ENCODE measurements around the gene CHMP3. TPM values are rescaled to one million over a fixed set of nuclear protein-coding genes. Genes with fewer than 3 reads are reported as not detected.
"Not testable (repeated sequence)": the region's sequence is repeated elsewhere in the genome, so short reads cannot be mapped to it uniquely, and the experiment has no call there.

The CHMP3 gene
- total and polyA plus RNA-seq, 2 of the 8 experiments (the other 6 are each of a cell fraction or from before 2014, with no cell fraction given), result 11.7 to 21.9 TPM

DNA sequence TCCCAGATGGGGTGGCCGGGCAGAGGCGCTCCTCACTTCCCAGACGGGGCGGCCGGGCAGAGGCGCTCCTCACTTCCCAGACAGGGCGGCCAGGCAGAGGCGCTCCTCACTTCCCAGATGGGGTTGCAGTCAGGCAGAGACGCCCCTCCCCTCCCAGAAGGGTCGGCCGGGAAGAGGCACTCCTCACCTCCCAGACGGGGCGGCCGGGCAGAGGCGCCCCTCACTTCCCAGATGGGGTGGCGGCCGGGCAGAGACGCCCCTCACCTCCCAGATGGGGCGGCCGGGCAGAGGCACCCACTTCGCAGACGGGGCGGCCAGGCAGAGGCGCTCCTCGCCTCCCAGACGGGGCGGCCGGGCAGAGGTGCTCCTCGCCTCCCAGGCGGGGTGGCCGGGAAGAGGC, 13.8 kb downstream of the CHMP3 start:
- H3K79me1 ChIP-seq (ENCODE audit: low read depth, low read length); CTCF ChIA-PET (ENCODE audit: partially characterized antibody); DNase-seq (ENCODE audit: low read depth in 1 of 2, low spot score in 2 of 2); H3K18ac ChIP-seq (ENCODE audit: extremely low read depth, low read length); POLR2A ChIA-PET (ENCODE audit: partially characterized antibody); H3K23me2 ChIP-seq (ENCODE audit: low read depth, low read length); H3K4ac ChIP-seq (replicated peaks; ENCODE audit: insufficient read length, low read depth, low read length); H2AFZ ChIP-seq (ENCODE audit: low read length); H2BK5ac ChIP-seq (ENCODE audit: low read depth, low read length); H3K14ac ChIP-seq (ENCODE audit: insufficient read length); H3K4me1 ChIP-seq (replicated peaks in 1 of 4; ENCODE audit: control insufficient read depth in 3 of 4, insufficient read depth in 4 of 4, low read length in 3 of 4); H4K8ac ChIP-seq (ENCODE audit: extremely low read depth, insufficient read depth, low read length); H3K4me2 ChIP-seq (ENCODE audit: insufficient read depth in 1 of 2, low read depth in 2 of 2, low read length in 2 of 2); H4K5ac ChIP-seq (ENCODE audit: insufficient read length, low read depth, low read length); H2BK12ac ChIP-seq (ENCODE audit: low read depth, low read length); H3K9ac ChIP-seq (replicated peaks in 1 of 4; ENCODE audit: extremely low read depth in 1 of 4, low read depth in 3 of 4, low read length in 3 of 4); H4K91ac ChIP-seq (replicated peaks; ENCODE audit: insufficient read length, low read length); FAIRE-seq; H2BK15ac ChIP-seq (ENCODE audit: low read length); H3K4me3 ChIP-seq (ENCODE audit: extremely low read depth in 1 of 4, insufficient read depth in 2 of 4, low read depth in 3 of 4, low read length in 4 of 4); H2BK20ac ChIP-seq (ENCODE audit: low read length); H4K20me1 ChIP-seq (replicated peaks in 1 of 2; ENCODE audit: control insufficient read depth in 1 of 2, insufficient read depth in 2 of 2, low read length in 2 of 2); H2BK120ac ChIP-seq (replicated peaks; ENCODE audit: low read depth, low read length); H3K56ac ChIP-seq (replicated peaks; ENCODE audit: insufficient read length, low read depth, low read length); H3K23ac ChIP-seq (ENCODE audit: insufficient read length); H2AK5ac ChIP-seq (ENCODE audit: low read depth, low read length); H3K27ac ChIP-seq (ENCODE audit: low read depth, low read length); H3K27me3 ChIP-seq (replicated peaks in 1 of 4; ENCODE audit: control insufficient read depth in 3 of 4, extremely low read depth in 1 of 4, insufficient read depth in 3 of 4, low read length in 3 of 4): not testable (repeated sequence)
- peaks cover 0 to 14% of the 10 kb centered on the region in 2 experiments; a peak in 2 of 4 replicates for H3K79me2 ChIP-seq (ENCODE audit: control insufficient read depth in 1 of 2, insufficient read depth in 2 of 2, low read length in 2 of 2)
- H3K36me3 ChIP-seq (ENCODE audit: control insufficient read depth in 2 of 4, insufficient read depth in 4 of 4, low read length in 3 of 4), result peaks cover 0 to 43% (median 3%) of the 10 kb centered on the region in 4 experiments; a peak in 3 of 8 replicates
- H3K9me3 ChIP-seq (ENCODE audit: insufficient read depth in 2 of 2, low read depth in 1 of 2, low read length in 1 of 2), result peaks cover 26 to 50% of the 10 kb centered on the region in 2 experiments
- 91% methylated on average over 10 of the region's 31 CpGs; no CpG with 5 or more reads in 1 of the 2 experiments for WGBS, 2 experiments (ENCODE audit: extremely low coverage in 1 of 2, insufficient coverage in 1 of 2, insufficient read length in 1 of 2, insufficient replicate concordance in 2 of 2, low coverage in 1 of 2, low lambda C conversion rate in 2 of 2, missing lambda C conversion rate in 1 of 2)

- not testable (repeated sequence) for FAIRE-seq; H2BK15ac ChIP-seq (ENCODE audit: low read length)
Observed at GRCh38 chr2:86548913-86549396, 14.3 kb downstream of the CHMP3 start.

More at GRCh38 chr2:86548913-86549396, 14.3 kb downstream of the CHMP3 start:
- H3K14ac ChIP-seq (ENCODE audit: insufficient read length); H4K20me1 ChIP-seq (replicated peaks in 1 of 2; ENCODE audit: control insufficient read depth in 1 of 2, insufficient read depth in 2 of 2, low read length in 2 of 2); H2BK12ac ChIP-seq (ENCODE audit: low read depth, low read length); H3K4me3 ChIP-seq (ENCODE audit: extremely low read depth in 1 of 4, insufficient read depth in 2 of 4, low read depth in 3 of 4, low read length in 4 of 4); H3K23me2 ChIP-seq (ENCODE audit: low read depth, low read length); H2AK5ac ChIP-seq (ENCODE audit: low read depth, low read length); DNase-seq (ENCODE audit: low read depth in 1 of 2, low spot score in 2 of 2); H3K4me2 ChIP-seq (ENCODE audit: insufficient read depth in 1 of 2, low read depth in 2 of 2, low read length in 2 of 2); H3K9ac ChIP-seq (replicated peaks in 1 of 4; ENCODE audit: extremely low read depth in 1 of 4, low read depth in 3 of 4, low read length in 3 of 4); H3K4me1 ChIP-seq (replicated peaks in 1 of 4; ENCODE audit: control insufficient read depth in 3 of 4, insufficient read depth in 4 of 4, low read length in 3 of 4); H3K23ac ChIP-seq (ENCODE audit: insufficient read length); H3K56ac ChIP-seq (replicated peaks; ENCODE audit: insufficient read length, low read depth, low read length); H2BK120ac ChIP-seq (replicated peaks; ENCODE audit: low read depth, low read length); H3K27ac ChIP-seq (ENCODE audit: low read depth, low read length); H3K27me3 ChIP-seq (replicated peaks in 1 of 4; ENCODE audit: control insufficient read depth in 3 of 4, extremely low read depth in 1 of 4, insufficient read depth in 3 of 4, low read length in 3 of 4); H3K4ac ChIP-seq (replicated peaks; ENCODE audit: insufficient read length, low read depth, low read length); H2BK20ac ChIP-seq (ENCODE audit: low read length); H2BK5ac ChIP-seq (ENCODE audit: low read depth, low read length); H4K5ac ChIP-seq (ENCODE audit: insufficient read length, low read depth, low read length); H3K18ac ChIP-seq (ENCODE audit: extremely low read depth, low read length); CTCF ChIA-PET (ENCODE audit: partially characterized antibody); H4K8ac ChIP-seq (ENCODE audit: extremely low read depth, insufficient read depth, low read length); H2AFZ ChIP-seq (ENCODE audit: low read length); H3K79me1 ChIP-seq (ENCODE audit: low read depth, low read length); H4K91ac ChIP-seq (replicated peaks; ENCODE audit: insufficient read length, low read length): not testable (repeated sequence)
- POLR2A ChIA-PET (ENCODE audit: partially characterized antibody), result interaction anchor here (0.7 kb wide), 1 partner anchor 9 kb away, joined by 3 read pairs; no protein-coding TSS in a partner anchor
- peaks cover 0 to 10% of the 10 kb centered on the region in 2 experiments; a peak in 2 of 4 replicates for H3K79me2 ChIP-seq (ENCODE audit: control insufficient read depth in 1 of 2, insufficient read depth in 2 of 2, low read length in 2 of 2)
- peaks cover 28 to 50% of the 10 kb centered on the region in 2 experiments for H3K9me3 ChIP-seq (ENCODE audit: insufficient read depth in 2 of 2, low read depth in 1 of 2, low read length in 1 of 2)
- WGBS, 2 experiments (ENCODE audit: extremely low coverage in 1 of 2, insufficient coverage in 1 of 2, insufficient read length in 1 of 2, insufficient replicate concordance in 2 of 2, low coverage in 1 of 2, low lambda C conversion rate in 2 of 2, missing lambda C conversion rate in 1 of 2), result 93% methylated on average over 30 of the region's 37 CpGs; no CpG with 5 or more reads in 1 of the 2 experiments
- H3K36me3 ChIP-seq (ENCODE audit: control insufficient read depth in 2 of 4, insufficient read depth in 4 of 4, low read length in 3 of 4), result peaks cover 0 to 43% (median 3%) of the 10 kb centered on the region in 4 experiments; a peak in 3 of 8 replicates

Measured in H1 (cell line).